Measurements from ENCODE around the gene SLC2A10. TPM values are rescaled to one million over a fixed set of nuclear protein-coding genes. Genes with fewer than 3 reads are reported as not detected.

Gene SLC2A10
- total RNA-seq, 1 donor, result 44.2 TPM

DNA sequence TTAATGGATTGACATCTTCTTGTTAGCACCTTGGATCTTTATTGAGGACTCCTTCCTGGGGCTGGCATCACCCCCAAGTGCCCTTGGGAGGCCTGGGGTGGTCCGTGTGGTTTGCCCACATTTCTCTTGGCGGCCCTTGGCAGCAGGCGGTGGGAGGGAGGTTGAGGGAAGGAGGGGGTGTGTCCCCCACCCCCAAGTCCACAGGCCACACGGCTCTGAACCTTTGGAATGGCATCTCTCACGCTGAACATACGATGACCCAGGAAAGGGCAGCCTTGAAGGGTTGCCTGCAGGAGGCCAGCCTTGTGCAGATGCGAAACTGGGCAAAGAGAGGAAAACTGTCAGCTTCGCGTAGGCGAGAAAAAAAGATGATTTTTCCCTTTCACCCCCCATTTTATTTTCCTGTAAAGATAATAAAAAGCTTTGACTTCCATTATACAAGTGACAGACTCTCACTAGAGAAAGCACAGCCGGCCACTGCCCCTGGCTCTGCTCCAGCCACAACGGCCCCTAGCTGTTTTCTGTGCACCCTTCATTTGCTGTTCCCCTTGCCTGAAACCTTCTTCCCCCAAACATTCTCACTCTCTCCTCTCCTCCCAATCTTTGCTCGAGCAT lies 56.2 kb downstream of the SLC2A10 start:
- DNase-seq (ENCODE audit: insufficient read length, low spot score, missing footprints), result no peak
- TF ChIP-seq, protein P1, sequence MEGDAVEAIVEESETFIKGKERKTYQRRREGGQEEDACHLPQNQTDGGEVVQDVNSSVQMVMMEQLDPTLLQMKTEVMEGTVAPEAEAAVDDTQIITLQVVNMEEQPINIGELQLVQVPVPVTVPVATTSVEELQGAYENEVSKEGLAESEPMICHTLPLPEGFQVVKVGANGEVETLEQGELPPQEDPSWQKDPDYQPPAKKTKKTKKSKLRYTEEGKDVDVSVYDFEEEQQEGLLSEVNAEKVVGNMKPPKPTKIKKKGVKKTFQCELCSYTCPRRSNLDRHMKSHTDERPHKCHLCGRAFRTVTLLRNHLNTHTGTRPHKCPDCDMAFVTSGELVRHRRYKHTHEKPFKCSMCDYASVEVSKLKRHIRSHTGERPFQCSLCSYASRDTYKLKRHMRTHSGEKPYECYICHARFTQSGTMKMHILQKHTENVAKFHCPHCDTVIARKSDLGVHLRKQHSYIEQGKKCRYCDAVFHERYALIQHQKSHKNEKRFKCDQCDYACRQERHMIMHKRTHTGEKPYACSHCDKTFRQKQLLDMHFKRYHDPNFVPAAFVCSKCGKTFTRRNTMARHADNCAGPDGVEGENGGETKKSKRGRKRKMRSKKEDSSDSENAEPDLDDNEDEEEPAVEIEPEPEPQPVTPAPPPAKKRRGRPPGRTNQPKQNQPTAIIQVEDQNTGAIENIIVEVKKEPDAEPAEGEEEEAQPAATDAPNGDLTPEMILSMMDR (IDR thresholded peaks at IDR 0.05; ENCODE audit: extremely low read depth, low read depth, low read length), result no peak
- no peaks in the 10 kb centered on the region for H3K79me2 ChIP-seq (ENCODE audit: insufficient read depth, low read length)
- H3K4me1 ChIP-seq (ENCODE audit: insufficient read depth, low read length), result peaks cover 1% of the 10 kb centered on the region
- H4K20me1 ChIP-seq (ENCODE audit: insufficient read depth, low read length), result no peaks in the 10 kb centered on the region
- no peaks in the 10 kb centered on the region for H3K36me3 ChIP-seq (ENCODE audit: insufficient read depth, low read length)
- H3K4me2 ChIP-seq (ENCODE audit: insufficient read depth, low read length), result no peak overlapping the region
- H3K4me3 ChIP-seq (ENCODE audit: insufficient read depth, low read length), result no peak overlapping the region
- peaks cover 3% of the 10 kb centered on the region for H3K27me3 ChIP-seq (ENCODE audit: insufficient read depth, low read length)
- H3K9me3 ChIP-seq (ENCODE audit: low read depth, low read length), result no peaks in the 10 kb centered on the region
- H3K27ac ChIP-seq (ENCODE audit: low read depth, low read length), result no peak overlapping the region
- no peak overlapping the region for H2AFZ ChIP-seq (ENCODE audit: low read length)

DNA sequence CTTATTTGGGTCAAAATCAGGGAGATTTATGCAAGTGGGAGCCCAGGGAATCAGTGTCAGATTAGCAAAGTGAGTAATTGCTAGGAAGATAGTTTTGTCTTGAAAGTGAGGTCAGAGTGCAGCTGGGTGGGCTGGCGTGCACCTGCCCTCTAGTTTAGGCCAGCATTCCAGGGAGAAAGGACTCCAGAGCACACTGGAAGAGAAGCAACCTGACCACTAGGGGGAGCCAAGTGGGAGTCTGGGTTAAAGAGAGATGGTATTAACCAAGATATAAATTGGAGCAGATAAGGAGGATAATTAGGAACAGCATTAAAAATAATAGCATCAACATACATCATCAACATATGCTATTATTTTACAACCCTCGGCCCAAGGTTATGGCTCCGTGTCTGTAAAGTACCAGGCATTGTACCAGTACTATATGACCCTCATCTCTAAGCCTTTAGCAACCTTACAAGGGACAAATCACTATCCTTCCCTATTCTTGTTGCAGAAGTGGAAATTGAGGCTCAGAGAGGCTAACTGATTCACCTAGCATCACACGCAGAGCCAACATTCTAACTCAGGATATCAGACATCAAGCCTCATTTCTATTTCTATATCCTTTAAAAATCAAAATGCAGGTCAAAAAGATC lies 57.8 kb downstream of the SLC2A10 start:
- DNase-seq (ENCODE audit: insufficient read length, low spot score, missing footprints), result peak; percentile 90
- peaks cover 2% of the 10 kb centered on the region for H3K27me3 ChIP-seq (ENCODE audit: insufficient read depth, low read length)

DNA sequence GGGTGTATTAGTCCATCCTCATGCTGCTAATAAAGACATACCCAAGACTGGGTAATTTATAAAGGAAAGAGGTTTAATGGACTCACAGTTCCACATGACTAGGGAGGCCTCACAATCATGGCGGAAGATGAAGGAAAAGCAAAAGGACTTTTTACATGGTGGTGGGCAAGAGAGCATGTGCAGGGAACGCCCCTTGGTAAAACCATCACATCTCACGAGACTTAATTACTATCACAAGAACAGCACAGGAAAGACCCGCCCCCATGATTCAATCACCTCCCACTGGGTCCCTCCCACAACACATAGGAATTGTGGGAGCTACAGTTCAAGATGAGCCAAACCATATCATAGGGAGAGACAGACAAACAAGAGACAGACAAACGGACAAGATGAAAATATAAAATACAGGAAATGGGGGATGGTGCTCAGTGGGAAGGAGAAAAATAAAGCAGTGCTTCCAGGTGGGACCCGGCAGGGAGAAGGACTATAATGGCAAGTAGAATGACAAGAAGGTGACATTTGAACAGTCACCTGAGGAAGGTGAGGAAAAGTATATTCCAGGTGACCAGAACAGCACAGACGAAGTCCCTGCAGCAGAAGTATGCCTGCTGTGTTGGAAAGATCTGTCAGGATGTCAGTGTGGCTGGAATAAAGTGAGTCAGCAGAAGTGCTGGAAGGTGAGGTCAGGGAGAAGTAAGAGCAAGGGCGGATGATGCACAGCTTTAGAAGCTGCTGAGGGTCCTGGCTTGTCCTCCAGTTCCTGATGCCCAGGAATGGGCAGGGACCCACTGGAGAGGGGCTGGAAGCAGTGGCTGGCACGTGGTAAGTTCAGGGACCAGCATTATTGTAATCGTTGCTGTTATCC lies 61.1 kb downstream of the SLC2A10 start:
- H3K4me2 ChIP-seq (ENCODE audit: insufficient read depth, low read length), result no peak overlapping the region

More for the DNA sequence above, 57.8 kb downstream of the SLC2A10 start:
- no peaks in the 10 kb centered on the region for H3K79me2 ChIP-seq (ENCODE audit: insufficient read depth, low read length)
- no peak overlapping the region for H3K4me2 ChIP-seq (ENCODE audit: insufficient read depth, low read length)
- H3K36me3 ChIP-seq (ENCODE audit: insufficient read depth, low read length), result no peaks in the 10 kb centered on the region
- TF ChIP-seq, protein P1 (IDR thresholded peaks at IDR 0.05; ENCODE audit: extremely low read depth, low read depth, low read length), result peak; percentile 77
- H3K4me3 ChIP-seq (ENCODE audit: insufficient read depth, low read length), result no peak overlapping the region
- no peak overlapping the region for H2AFZ ChIP-seq (ENCODE audit: low read length)
- no peaks in the 10 kb centered on the region for H4K20me1 ChIP-seq (ENCODE audit: insufficient read depth, low read length)
- no peak overlapping the region for H3K27ac ChIP-seq (ENCODE audit: low read depth, low read length)
- peaks cover 4% of the 10 kb centered on the region for H3K4me1 ChIP-seq (ENCODE audit: insufficient read depth, low read length)
- no peaks in the 10 kb centered on the region for H3K9me3 ChIP-seq (ENCODE audit: low read depth, low read length)

More for the DNA sequence above, 61.1 kb downstream of the SLC2A10 start:
- Histone ChIP-seq H3K27me3 (ENCODE audit: insufficient read depth, low read length) (peaks cover 6% of the 10 kb centered on the region), H3K9me3 (ENCODE audit: low read depth, low read length) (no peaks in the 10 kb centered on the region), H3K4me1 (ENCODE audit: insufficient read depth, low read length) (peaks cover 4% of the 10 kb centered on the region), H3K4me3 (ENCODE audit: insufficient read depth, low read length) (no peak overlapping the region), H4K20me1 (ENCODE audit: insufficient read depth, low read length) (no peaks in the 10 kb centered on the region), H3K27ac (ENCODE audit: low read depth, low read length) (no peak overlapping the region), H3K36me3 (ENCODE audit: insufficient read depth, low read length) (no peaks in the 10 kb centered on the region), H2AFZ (ENCODE audit: low read length) (no peak overlapping the region), H3K79me2 (ENCODE audit: insufficient read depth, low read length) (no peaks in the 10 kb centered on the region)
- TF ChIP-seq, protein P1 (IDR thresholded peaks at IDR 0.05; ENCODE audit: extremely low read depth, low read depth, low read length), result no peak
- DNase-seq (ENCODE audit: insufficient read length, low spot score, missing footprints), result no peak
